H1 (cell line): ENCODE results near the gene OSBPL6. TPM values are rescaled to one million over a fixed set of nuclear protein-coding genes. Genes with fewer than 3 reads are reported as not detected.

Source experiments
- KDM5A ChIP-seq: fragments of 200-600 bp; IDR thresholded peaks from 2 replicates; pipeline ENCODE4 v1.7.1; 2012; ENCODE audit warnings: mild to moderate bottlenecking, low read length, inconsistent platforms, mixed read lengths
- polyA plus RNA-seq, 7 experiments: library from polyadenylated mRNA; depleted of rRNA in 3 of 7; stranded (reverse) in 5 of 7; unstranded in 2 of 7; fragments of >200 nt in 5 of 7; fragments of 200-250 nt in 2 of 7; gene quantifications; 1 replicate in 5 of 7; 2 replicates in 1 of 7; 4 replicates in 1 of 7; pipeline versions ENCODE4 v1.2.1 to v1.2.3, GENCODE V29; 2011 to 2013; ENCODE audit warnings: missing spikeins in 2 of 7, mixed read lengths in 2 of 7
- total RNA-seq: library from RNA; stranded (reverse); fragmentation: NEBNext Ultra II Directional; extraction: Animal tissue kit (Norgen Biotek cat#: 25700); gene quantifications from 2 replicates; pipeline ENCODE4 v1.2.1, GENCODE V29; 2021

Gene OSBPL6
- total and polyA plus RNA-seq, 2 of the 8 experiments (the other 6 are each of a cell fraction or from before 2014, with no cell fraction given) = 1.7 to 5.6 TPM

DNA sequence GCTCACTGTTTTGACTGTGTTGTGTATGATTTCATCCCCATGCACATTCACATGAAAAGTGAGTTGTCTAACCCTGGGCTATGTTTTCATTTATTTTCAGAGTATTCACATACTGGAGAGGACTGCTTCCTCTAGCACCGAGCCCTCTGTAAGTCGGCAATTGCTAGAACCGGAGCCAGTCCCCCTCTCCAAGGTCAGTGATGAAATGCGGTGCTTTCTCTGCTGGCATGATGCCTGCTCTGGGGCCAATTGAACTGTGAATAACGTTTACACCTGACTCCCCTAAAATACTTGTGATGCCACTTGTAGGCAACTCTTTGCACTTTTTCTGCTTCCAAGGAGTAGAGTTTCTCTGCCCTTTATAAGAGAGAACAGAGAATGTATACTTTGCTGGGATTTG is 129.8 kb downstream of the OSBPL6 start (continued):
- no peak for TF ChIP-seq KDM5A
